ENCODE data around the gene HTR6. TPM values are rescaled to one million over a fixed set of nuclear protein-coding genes. Genes with fewer than 3 reads are reported as not detected.

HTR6 gene
- total RNA-seq, 1 experiment from 2014 or later: not detected

- H3F3A ChIP-seq (ENCODE audit: low read length, unreplicated experiment): no peaks in the 10 kb centered on the region
- H3K9me2 ChIP-seq (replicated peaks; ENCODE audit: low read length): no peaks in the 10 kb centered on the region
- intact Hi-C loops (cut with micrococcal nuclease): no loop called here
- no peaks in the 10 kb centered on the region for H3K4me1 ChIP-seq (ENCODE audit: insufficient read depth, low read length)
- H2AFZ ChIP-seq (ENCODE audit: low read length): no peak overlapping the region
- no peak overlapping the region for H3K4me3 ChIP-seq (ENCODE audit: low read length)
- H3K9me3 ChIP-seq (ENCODE audit: low read length): no peaks in the 10 kb centered on the region
- no TSS peak for BruUV-seq (replicated peaks)
- POLR2A ChIA-PET (ENCODE audit: unreplicated experiment): no interaction called here
- H3K79me2 ChIP-seq (ENCODE audit: low read length): no peaks in the 10 kb centered on the region
- no peak for ATAC-seq
- no peak overlapping the region for H3K4me2 ChIP-seq (ENCODE audit: low read length)
- H3K27me3 ChIP-seq (ENCODE audit: low read length): no peaks in the 10 kb centered on the region
- H4K20me1 ChIP-seq (ENCODE audit: low read length): no peaks in the 10 kb centered on the region
- H3K9ac ChIP-seq (ENCODE audit: low read length): no peak overlapping the region
- no peaks in the 10 kb centered on the region for H3K36me3 ChIP-seq (ENCODE audit: low read depth, low read length)
- CTCF ChIA-PET: no interaction called here
- no peak for TF ChIP-seq EZH2phosphoT487 (IDR thresholded peaks at IDR 0.05; ENCODE audit: borderline replicate concordance, low read length)
- TF ChIP-seq EZH2 (IDR thresholded peaks at IDR 0.05; ENCODE audit: low read length, unreplicated experiment): no peak
- TF ChIP-seq, protein P1, sequence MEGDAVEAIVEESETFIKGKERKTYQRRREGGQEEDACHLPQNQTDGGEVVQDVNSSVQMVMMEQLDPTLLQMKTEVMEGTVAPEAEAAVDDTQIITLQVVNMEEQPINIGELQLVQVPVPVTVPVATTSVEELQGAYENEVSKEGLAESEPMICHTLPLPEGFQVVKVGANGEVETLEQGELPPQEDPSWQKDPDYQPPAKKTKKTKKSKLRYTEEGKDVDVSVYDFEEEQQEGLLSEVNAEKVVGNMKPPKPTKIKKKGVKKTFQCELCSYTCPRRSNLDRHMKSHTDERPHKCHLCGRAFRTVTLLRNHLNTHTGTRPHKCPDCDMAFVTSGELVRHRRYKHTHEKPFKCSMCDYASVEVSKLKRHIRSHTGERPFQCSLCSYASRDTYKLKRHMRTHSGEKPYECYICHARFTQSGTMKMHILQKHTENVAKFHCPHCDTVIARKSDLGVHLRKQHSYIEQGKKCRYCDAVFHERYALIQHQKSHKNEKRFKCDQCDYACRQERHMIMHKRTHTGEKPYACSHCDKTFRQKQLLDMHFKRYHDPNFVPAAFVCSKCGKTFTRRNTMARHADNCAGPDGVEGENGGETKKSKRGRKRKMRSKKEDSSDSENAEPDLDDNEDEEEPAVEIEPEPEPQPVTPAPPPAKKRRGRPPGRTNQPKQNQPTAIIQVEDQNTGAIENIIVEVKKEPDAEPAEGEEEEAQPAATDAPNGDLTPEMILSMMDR (conservative IDR thresholded peaks at IDR 0.05; ENCODE audit: low read depth, low read length): no peak
- no peak for DNase-seq
- H3K27ac ChIP-seq (ENCODE audit: low read length): no peak overlapping the region
These were observed 16.0 kb downstream of the HTR6 start for GRCh38 chr1:19680644-19681043.

- H3K27ac ChIP-seq (ENCODE audit: low read length): no peak overlapping the region
- no peak overlapping the region for H3K4me2 ChIP-seq (ENCODE audit: low read length)
- H3K4me1 ChIP-seq (ENCODE audit: insufficient read depth, low read length): no peaks in the 10 kb centered on the region
- H2AFZ ChIP-seq (ENCODE audit: low read length): no peak overlapping the region
- intact Hi-C loops (cut with micrococcal nuclease): no loop called here
- no peaks in the 10 kb centered on the region for H3K79me2 ChIP-seq (ENCODE audit: low read length)
- DNase-seq (peak; percentile 42), ATAC-seq (peak; percentile 45)
- H3K9me2 ChIP-seq (replicated peaks; ENCODE audit: low read length): no peaks in the 10 kb centered on the region
- no peaks in the 10 kb centered on the region for H3K9me3 ChIP-seq (ENCODE audit: low read length)
- ChIA-PET POLR2A (ENCODE audit: unreplicated experiment) (no interaction called here), CTCF (no interaction called here)
- H3K27me3 ChIP-seq (ENCODE audit: low read length): no peaks in the 10 kb centered on the region
- no peak overlapping the region for H3K4me3 ChIP-seq (ENCODE audit: low read length)
- TF ChIP-seq, protein P1 (conservative IDR thresholded peaks at IDR 0.05; ENCODE audit: low read depth, low read length): no peak
- no peak for TF ChIP-seq EZH2 (IDR thresholded peaks at IDR 0.05; ENCODE audit: low read length, unreplicated experiment)
- TF ChIP-seq EZH2phosphoT487 (IDR thresholded peaks at IDR 0.05; ENCODE audit: borderline replicate concordance, low read length): no peak
- no peaks in the 10 kb centered on the region for H4K20me1 ChIP-seq (ENCODE audit: low read length)
- no peaks in the 10 kb centered on the region for H3K36me3 ChIP-seq (ENCODE audit: low read depth, low read length)
- no peaks in the 10 kb centered on the region for H3F3A ChIP-seq (ENCODE audit: low read length, unreplicated experiment)
- H3K9ac ChIP-seq (ENCODE audit: low read length): no peak overlapping the region
- BruUV-seq (replicated peaks): no TSS peak
These were observed 17.6 kb downstream of the HTR6 start for GRCh38 chr1:19682257-19682656.

DNA sequence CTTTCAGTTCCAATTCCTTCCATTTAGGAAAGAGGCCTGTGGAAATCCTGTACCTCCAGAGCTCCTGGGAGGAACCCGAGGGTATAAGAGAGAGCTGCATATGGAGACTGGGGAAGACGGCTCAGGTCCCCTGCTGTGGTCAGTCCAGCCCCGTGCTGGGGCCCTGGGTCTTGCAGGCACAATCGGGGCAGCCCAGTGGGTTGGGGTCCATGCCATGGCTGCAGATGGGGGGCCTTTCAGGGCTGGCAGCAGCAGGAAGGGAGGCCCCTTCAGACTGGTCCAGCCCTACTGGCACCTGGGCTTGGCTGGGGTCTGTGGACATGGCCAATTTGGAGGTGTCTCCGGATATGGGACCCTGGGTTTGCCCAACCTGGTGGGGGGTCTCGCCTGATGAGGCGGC lies 18.2 kb downstream of the HTR6 start:
- ChIA-PET POLR2A (ENCODE audit: unreplicated experiment) (no interaction called here), CTCF (interaction anchor here (0.6 kb wide), 1 partner anchor 21 kb away, joined by 19 read pairs; no protein-coding TSS in a partner anchor)
- no peaks in the 10 kb centered on the region for H3K27me3 ChIP-seq (ENCODE audit: low read length)
- intact Hi-C loops (cut with micrococcal nuclease): no loop called here
- H3K9ac ChIP-seq (ENCODE audit: low read length): no peak overlapping the region
- H3K4me1 ChIP-seq (ENCODE audit: insufficient read depth, low read length): no peaks in the 10 kb centered on the region
- no peak overlapping the region for H2AFZ ChIP-seq (ENCODE audit: low read length)
- H4K20me1 ChIP-seq (ENCODE audit: low read length): no peaks in the 10 kb centered on the region
- no TSS peak for BruUV-seq (replicated peaks)
- TF ChIP-seq EZH2phosphoT487 (IDR thresholded peaks at IDR 0.05; ENCODE audit: borderline replicate concordance, low read length) (no peak), EZH2 (IDR thresholded peaks at IDR 0.05; ENCODE audit: low read length, unreplicated experiment) (no peak)
- no peaks in the 10 kb centered on the region for H3K9me2 ChIP-seq (replicated peaks; ENCODE audit: low read length)
- H3K4me3 ChIP-seq (ENCODE audit: low read length): no peak overlapping the region
- no peak overlapping the region for H3K27ac ChIP-seq (ENCODE audit: low read length)
- ATAC-seq (no peak), DNase-seq (no peak)
- H3K4me2 ChIP-seq (ENCODE audit: low read length): no peak overlapping the region
- no peaks in the 10 kb centered on the region for H3K9me3 ChIP-seq (ENCODE audit: low read length)
- no peaks in the 10 kb centered on the region for H3K36me3 ChIP-seq (ENCODE audit: low read depth, low read length)
- H3K79me2 ChIP-seq (ENCODE audit: low read length): no peaks in the 10 kb centered on the region
- H3F3A ChIP-seq (ENCODE audit: low read length, unreplicated experiment): no peaks in the 10 kb centered on the region
